Heart right ventricle (tissue), 16 donors: ENCODE data around the gene HOXD1. TPM values are rescaled to one million over a fixed set of nuclear protein-coding genes. Genes with fewer than 3 reads are reported as not detected.

Source experiments
- ATAC-seq, 8 donors: fragments of 200-7000 bp; cut with Tn5 transposase; one replicate each; pipeline ENCODE4 v1.9.1; 2020; ENCODE audit warnings: mild to moderate bottlenecking in 8 of 8, moderate library complexity in 8 of 8, moderate number of reproducible peaks in 1 of 8
- DNase-seq, 2 donors: peaks; one replicate each; pipeline ENCODE4 v3.0.0-alpha.2; 2020
- H3K27ac ChIP-seq, 10 donors: fragments of 200-600 bp; sonication (generic) in 2 of 10; one replicate each; pipeline versions ENCODE4 v1.5.0 to v1.8.0; 2020 to 2022; ENCODE audit warnings: mild to moderate bottlenecking in 3 of 10
- H3K27me3 ChIP-seq, 7 donors: fragments of 200-600 bp; one replicate each; pipeline ENCODE4 v1.8.0; 2021 to 2022; ENCODE audit warnings: mild to moderate bottlenecking in 2 of 7
- H3K36me3 ChIP-seq, 9 donors: fragments of 200-600 bp; sonication (generic) in 1 of 9; one replicate each; pipeline versions ENCODE4 v1.5.0 to v1.8.0; 2020 to 2022; ENCODE audit warnings: mild to moderate bottlenecking in 2 of 9
- H3K4me1 ChIP-seq, 9 donors: fragments of 200-600 bp; sonication (generic) in 1 of 9; one replicate each; pipeline versions ENCODE4 v1.5.0 to v1.8.0; 2020 to 2022; ENCODE audit warnings: mild to moderate bottlenecking in 4 of 9
- H3K4me3 ChIP-seq, 10 donors: fragments of 200-600 bp; sonication (generic) in 2 of 10; one replicate each; pipeline versions ENCODE4 v1.5.0 to v1.8.0; 2020 to 2022; ENCODE audit warnings: mild to moderate bottlenecking in 7 of 10, moderate library complexity in 2 of 10
- H3K9me3 ChIP-seq, 11 donors: fragments of 200-600 bp in 10 of 11; sonication (generic) in 2 of 11; one replicate each; pipeline versions ENCODE4 v1.5.0 to v1.8.0; 2013 to 2022; ENCODE audit warnings: mild to moderate bottlenecking in 2 of 11, control low read depth in 1 of 11, moderate library complexity in 1 of 11
- WGBS, 2 donors: extraction: QIAGEN DNeasy Blood & Tissue Kit; methylation state at CpG; one replicate each; pipeline ENCODE4 v1.1.7; 2013; ENCODE audit warnings: inconsistent platforms in 1 of 2; 5-methylcytosine and 5-hydroxymethylcytosine counted together
- intact Hi-C, 10 donors: fragments of 100-400 bp; cut with DNase I; formaldehyde crosslinking; loops; one replicate each; pipeline versions ENCODE4 v1.11.1 to v1.14.2; 2022
- polyA plus RNA-seq, 2 donors: library from polyadenylated mRNA; stranded (reverse); fragments of 200-250 nt; gene quantifications; one replicate each; pipeline ENCODE4 v1.2.3, GENCODE V29; 2013
- total RNA-seq, 10 donors: library from RNA; stranded (reverse); fragmentation: NEBNext Ultra II Directional in 3 of 10; extraction: Animal tissue kit (Norgen Biotek cat#: 25700) in 3 of 10; gene quantifications; one replicate each; pipeline versions ENCODE4 v1.2.1 to v1.2.4, GENCODE V29; 2021 to 2023
- TF ChIP-seq, protein P1 (sequence below), 9 donors: fragments of 200-600 bp; sonication (generic) in 2 of 9; IDR thresholded peaks; one replicate each; pipeline versions ENCODE4 v1.5.0 to v1.8.0; 2021 to 2022; ENCODE audit warnings: antibody characterized with exemption in 9 of 9, mild to moderate bottlenecking in 5 of 9, moderate library complexity in 1 of 9
- donor health status: Arrhythmogenic right ventricular cardiomyopathy.
- donor health status: ischemic (EF 13 %, LVEDD 7.1; RV severe dilation, severe dysfunction).
- donor health status: healthy with polysubstance abuse.
- donor health status: DM: no; HTN: yes; CAD: no.
- donor health status: DM: no; HTN: no; CAD: no.
- donor health status: ischemic (EF 25% LVEDD 6.9; RV normal size, moderate dysfunction).
- donor health status: ischemic (EF 25% LVEDD 5.7; RV mildly dilated, moderate dysfunction).
- donor health status: healthy.
- donor health status: DM: yes; HTN: yes; CAD: no.
- donor health status: Ischemic cardiomyopathy.
- donor health status: ischemic (EF 35%, LVEDD 5.7; RV mildly dilated, moderate dysfunction).
- donor health status: nonischemic (EF 11% LVEDD 7.7; RV severe dilation, severe dysfunction).
- donor health status: DM: yes; HTN: yes; CAD: no.
- donor health status: PGD.
- donor health status: ischemic (EF 29% LVEDD 5.4; RV normal size, mild dysfunction).
- donor health status: nonischemic (EF 23%, LVEDD 6.1; RV moderate dilation, normal function).

HOXD1 gene
- total and polyA plus RNA-seq, 12 donors = 0.03 to 0.23 (median 0.17) TPM; not detected in 8

DNA sequence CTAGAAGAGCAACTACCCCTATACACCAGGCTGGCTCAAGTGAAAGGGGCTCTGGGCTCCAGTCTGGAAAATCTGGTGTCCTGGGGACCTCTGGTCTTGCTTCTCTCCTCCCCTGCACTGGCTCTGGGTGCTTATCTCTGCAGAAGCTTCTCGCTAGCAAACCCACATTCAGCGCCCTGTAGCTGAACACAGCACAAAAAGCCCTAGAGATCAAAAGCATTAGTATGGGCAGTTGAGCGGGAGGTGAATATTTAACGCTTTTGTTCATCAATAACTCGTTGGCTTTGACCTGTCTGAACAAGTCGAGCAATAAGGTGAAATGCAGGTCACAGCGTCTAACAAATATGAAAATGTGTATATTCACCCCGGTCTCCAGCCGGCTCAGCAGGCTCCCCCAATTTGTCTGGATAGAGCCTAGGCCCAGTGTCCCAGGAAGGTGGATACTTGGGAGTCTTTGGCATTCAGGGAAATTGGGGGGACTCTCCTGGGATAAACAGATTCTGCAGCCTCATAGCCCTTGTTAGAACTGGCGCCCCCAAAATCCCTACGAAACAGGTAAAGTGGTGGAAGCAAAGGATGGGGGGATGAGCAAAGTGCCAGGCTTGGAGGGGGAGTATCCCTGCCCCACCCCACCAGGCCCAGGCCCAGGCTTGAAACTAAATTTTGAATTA is 39.6 kb upstream of the HOXD1 start:
- WGBS, 2 donors = 25 to 36% methylated on average over 11 of the region's 11 CpGs
- ATAC-seq (no peak), DNase-seq (no peak)
- no peaks in the 10 kb centered on the region for H3K36me3 ChIP-seq
- intact Hi-C loops = no loop called here
- H3K27me3 ChIP-seq = peaks cover 51 to 100% (median 100%) of the 10 kb centered on the region in 7 donors
- TF ChIP-seq, protein P1, sequence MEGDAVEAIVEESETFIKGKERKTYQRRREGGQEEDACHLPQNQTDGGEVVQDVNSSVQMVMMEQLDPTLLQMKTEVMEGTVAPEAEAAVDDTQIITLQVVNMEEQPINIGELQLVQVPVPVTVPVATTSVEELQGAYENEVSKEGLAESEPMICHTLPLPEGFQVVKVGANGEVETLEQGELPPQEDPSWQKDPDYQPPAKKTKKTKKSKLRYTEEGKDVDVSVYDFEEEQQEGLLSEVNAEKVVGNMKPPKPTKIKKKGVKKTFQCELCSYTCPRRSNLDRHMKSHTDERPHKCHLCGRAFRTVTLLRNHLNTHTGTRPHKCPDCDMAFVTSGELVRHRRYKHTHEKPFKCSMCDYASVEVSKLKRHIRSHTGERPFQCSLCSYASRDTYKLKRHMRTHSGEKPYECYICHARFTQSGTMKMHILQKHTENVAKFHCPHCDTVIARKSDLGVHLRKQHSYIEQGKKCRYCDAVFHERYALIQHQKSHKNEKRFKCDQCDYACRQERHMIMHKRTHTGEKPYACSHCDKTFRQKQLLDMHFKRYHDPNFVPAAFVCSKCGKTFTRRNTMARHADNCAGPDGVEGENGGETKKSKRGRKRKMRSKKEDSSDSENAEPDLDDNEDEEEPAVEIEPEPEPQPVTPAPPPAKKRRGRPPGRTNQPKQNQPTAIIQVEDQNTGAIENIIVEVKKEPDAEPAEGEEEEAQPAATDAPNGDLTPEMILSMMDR (IDR thresholded peaks at IDR 0.05) = no peak
- no peaks in the 10 kb centered on the region for H3K9me3 ChIP-seq
- H3K27ac ChIP-seq = no peak overlapping the region
- H3K4me3 ChIP-seq = no peak overlapping the region
- H3K4me1 ChIP-seq = peaks cover 0 to 12% (median 0%) of the 10 kb centered on the region in 9 donors

DNA sequence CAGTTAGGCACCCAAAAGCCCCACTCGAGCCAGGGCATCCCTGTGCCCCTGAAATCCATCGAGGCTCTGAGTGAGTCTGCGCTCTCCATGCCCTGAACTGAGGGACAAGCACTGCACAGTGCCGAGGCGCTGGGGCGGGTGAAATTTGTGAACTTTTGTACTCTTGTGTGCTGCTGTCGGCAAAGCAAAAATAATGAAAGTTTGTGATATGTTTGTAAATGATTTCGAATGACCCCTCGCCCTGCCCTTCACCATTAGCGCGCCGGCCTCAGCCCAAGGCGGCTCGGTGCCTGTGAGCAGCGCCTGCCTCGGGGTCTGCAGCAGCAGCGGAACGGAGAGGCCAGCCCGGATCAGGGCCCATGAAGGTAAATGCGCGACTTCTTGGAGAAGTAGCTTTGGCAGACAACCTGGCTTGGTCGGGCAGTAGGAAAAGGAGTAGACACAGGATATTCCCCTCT is 39.0 kb upstream of the HOXD1 start:
- no peak overlapping the region for H3K4me3 ChIP-seq
- intact Hi-C loops = no loop called here
- TF ChIP-seq, protein P1 (IDR thresholded peaks at IDR 0.05) = no peak
- H3K4me1 ChIP-seq = peaks cover 0 to 12% (median 0%) of the 10 kb centered on the region in 9 donors
- no peaks in the 10 kb centered on the region for H3K9me3 ChIP-seq
- H3K27me3 ChIP-seq = peaks cover 51 to 100% (median 100%) of the 10 kb centered on the region in 7 donors
- H3K36me3 ChIP-seq = no peaks in the 10 kb centered on the region
- 17 to 23% methylated on average over 22 of the region's 22 CpGs for WGBS, 2 donors
- H3K27ac ChIP-seq = no peak overlapping the region
- DNase-seq (no peak), ATAC-seq (no peak)

DNA sequence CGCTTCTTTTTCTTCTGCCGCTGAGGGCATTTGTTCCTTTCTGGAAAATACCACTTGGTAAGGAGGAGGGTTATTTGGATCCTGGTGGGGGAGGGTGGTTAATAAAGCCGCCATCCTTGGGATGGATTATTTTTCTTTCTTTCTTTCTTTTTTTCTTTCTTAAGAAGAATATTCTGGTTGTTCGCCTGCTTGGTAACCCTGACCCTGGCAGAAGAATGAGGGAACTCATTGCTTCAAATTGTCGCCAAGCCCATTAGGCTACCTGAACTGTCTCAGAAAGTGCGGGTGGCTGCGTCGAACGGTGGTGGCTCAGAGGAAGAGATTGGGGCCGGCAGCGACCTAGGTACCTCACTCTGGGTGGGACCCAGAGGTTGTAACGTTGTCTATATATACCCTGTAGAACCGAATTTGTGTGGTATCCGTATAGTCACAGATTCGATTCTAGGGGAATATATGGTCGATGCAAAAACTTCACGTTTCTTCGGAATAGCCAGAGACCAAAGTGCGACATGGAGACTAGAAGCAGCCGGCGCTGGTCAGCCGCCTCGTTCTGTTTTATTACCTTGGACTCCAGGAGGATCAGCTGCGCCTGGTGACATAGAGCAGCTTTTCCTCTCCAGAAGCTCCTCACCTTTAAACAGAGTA is 38.4 kb upstream of the HOXD1 start:
- Histone ChIP-seq H3K4me1 (peaks cover 0 to 12% (median 0%) of the 10 kb centered on the region in 9 donors), H3K27me3 (peaks cover 51 to 100% (median 100%) of the 10 kb centered on the region in 7 donors), H3K9me3 (no peaks in the 10 kb centered on the region), H3K27ac (no peak overlapping the region), H3K36me3 (no peaks in the 10 kb centered on the region), H3K4me3 (no peak overlapping the region)
- TF ChIP-seq, protein P1 (IDR thresholded peaks at IDR 0.05) = no peak
- 14 to 27% methylated on average over 24 of the region's 24 CpGs for WGBS, 2 donors
- DNase-seq (no peak), ATAC-seq (no peak)
- intact Hi-C loops = no loop called here

DNA sequence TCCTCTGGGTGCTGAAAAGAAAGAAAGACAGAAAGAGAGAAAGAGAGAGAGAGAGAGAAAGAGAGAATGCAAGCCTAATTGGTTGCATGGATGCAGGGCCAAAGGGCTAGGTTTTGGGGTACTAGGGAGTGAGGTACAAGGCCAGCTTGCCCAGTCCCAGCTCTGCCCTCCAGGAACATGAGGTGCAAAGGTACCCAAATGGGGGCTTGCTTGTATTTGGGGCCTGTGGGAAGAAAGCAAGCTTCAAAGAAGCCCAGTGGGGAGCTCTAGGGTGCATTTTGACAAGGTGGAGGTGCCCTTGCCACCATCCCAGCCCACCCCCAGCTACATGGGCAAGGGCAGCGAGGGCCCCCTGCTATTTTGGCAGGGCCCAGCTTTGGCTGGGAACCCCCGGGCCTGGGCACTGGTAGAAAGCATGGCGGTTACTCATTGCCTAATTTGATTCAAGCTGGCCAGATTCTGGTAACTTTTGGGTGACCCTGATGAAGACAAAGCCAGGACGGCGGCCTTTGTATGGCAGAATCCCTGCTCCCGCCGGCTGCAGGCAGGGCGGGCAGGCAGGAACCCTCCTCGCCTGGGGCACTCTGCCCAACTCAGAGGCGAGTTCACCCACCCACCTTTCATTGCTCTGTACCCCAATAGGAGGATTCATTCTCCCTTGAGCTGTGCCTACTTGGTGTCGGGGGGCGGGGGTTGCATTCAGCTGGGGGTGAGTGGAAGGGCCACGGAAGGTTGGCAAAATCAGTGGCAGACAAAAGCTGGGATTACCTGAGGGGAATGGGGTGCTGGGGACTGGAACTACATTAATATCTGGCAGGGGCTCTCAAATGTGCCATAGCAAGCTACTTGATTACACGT is 37.7 kb upstream of the HOXD1 start:
- Histone ChIP-seq H3K9me3 (no peaks in the 10 kb centered on the region), H3K27me3 (peaks cover 51 to 100% (median 100%) of the 10 kb centered on the region in 7 donors), H3K4me3 (no peak overlapping the region), H3K27ac (no peak overlapping the region), H3K36me3 (no peaks in the 10 kb centered on the region), H3K4me1 (peaks cover 0 to 12% (median 0%) of the 10 kb centered on the region in 9 donors)
- DNase-seq (no peak), ATAC-seq (no peak)
- 17 to 33% methylated on average over 14 of the region's 14 CpGs for WGBS, 2 donors
- intact Hi-C loops = no loop called here
- TF ChIP-seq, protein P1 (IDR thresholded peaks at IDR 0.05) = no peak
